Measurements from ENCODE around the gene CDC27. TPM values are rescaled to one million over a fixed set of nuclear protein-coding genes. Genes with fewer than 3 reads are reported as not detected.
A peak's percentile ranks its signal among the peaks of the same experiment; 100 is the strongest.

Gene CDC27
- polyA plus RNA-seq, 1 donor (not counting 4 experiments of a cell fraction or from before 2014, with no cell fraction given), result 95.6 TPM

DNA sequence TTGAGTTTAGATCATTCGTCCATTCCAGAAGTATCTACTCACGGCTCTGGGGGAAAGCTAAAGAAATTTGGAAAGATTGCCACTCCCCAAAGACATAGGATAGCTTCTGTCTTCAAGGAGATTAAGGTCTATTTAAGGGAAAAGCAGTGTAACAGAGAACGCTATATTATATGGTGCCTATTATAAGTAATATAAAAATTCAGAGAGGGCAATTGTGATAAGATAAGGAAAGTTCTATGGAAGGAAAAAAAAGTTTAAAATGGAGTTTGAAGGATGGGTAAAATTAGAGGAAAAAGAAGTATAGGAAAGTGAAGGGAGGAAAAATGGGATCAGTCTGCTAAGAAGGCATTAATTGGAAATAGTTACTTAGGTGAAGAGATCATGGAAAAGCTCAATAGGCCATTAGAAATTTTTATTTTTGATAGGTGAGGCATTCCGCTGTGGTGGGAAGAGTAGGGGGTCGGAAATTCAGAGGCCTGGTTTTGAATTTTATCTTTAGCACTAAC lies 690 bp upstream of the CDC27 start:
- H3K79me2 ChIP-seq (ENCODE audit: control insufficient read depth, insufficient read depth, low read length), result peaks cover 39% of the 10 kb centered on the region
- no peak for FAIRE-seq
- no peaks in the 10 kb centered on the region for H3K27me3 ChIP-seq (ENCODE audit: control insufficient read depth, extremely low read depth, insufficient read depth, low read length)
- TF ChIP-seq, protein P1, sequence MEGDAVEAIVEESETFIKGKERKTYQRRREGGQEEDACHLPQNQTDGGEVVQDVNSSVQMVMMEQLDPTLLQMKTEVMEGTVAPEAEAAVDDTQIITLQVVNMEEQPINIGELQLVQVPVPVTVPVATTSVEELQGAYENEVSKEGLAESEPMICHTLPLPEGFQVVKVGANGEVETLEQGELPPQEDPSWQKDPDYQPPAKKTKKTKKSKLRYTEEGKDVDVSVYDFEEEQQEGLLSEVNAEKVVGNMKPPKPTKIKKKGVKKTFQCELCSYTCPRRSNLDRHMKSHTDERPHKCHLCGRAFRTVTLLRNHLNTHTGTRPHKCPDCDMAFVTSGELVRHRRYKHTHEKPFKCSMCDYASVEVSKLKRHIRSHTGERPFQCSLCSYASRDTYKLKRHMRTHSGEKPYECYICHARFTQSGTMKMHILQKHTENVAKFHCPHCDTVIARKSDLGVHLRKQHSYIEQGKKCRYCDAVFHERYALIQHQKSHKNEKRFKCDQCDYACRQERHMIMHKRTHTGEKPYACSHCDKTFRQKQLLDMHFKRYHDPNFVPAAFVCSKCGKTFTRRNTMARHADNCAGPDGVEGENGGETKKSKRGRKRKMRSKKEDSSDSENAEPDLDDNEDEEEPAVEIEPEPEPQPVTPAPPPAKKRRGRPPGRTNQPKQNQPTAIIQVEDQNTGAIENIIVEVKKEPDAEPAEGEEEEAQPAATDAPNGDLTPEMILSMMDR (optimal IDR thresholded peaks at IDR 0.05 in 1 of 3, IDR thresholded peaks at IDR 0.05 in 1 of 3, conservative IDR thresholded peaks at IDR 0.05 in 1 of 3; ENCODE audit: extremely low read depth in 1 of 3, insufficient read depth in 2 of 3, low read length in 3 of 3), result no peak
- TF ChIP-seq EZH2 (IDR thresholded peaks at IDR 0.05; ENCODE audit: low read length), result no peak
- H3K9ac ChIP-seq (ENCODE audit: control insufficient read depth, extremely low read depth, insufficient read depth, low read length), result peak overlapping the region; percentile 100
- no peaks in the 10 kb centered on the region for H3K36me3 ChIP-seq (ENCODE audit: control insufficient read depth in 2 of 2, extremely low read depth in 1 of 2, insufficient read depth in 2 of 2, low read length in 2 of 2)
- DNase-seq (ENCODE audit: low read depth, low spot score), result no peak
- peak overlapping the region; percentile 97 for H2AFZ ChIP-seq (ENCODE audit: control insufficient read depth, low read length)
- H3K9me3 ChIP-seq (ENCODE audit: control insufficient read depth, low read depth, low read length), result no peaks in the 10 kb centered on the region
- H3K9me1 ChIP-seq (ENCODE audit: control insufficient read depth, extremely low read depth, insufficient read depth, low read length), result no peaks in the 10 kb centered on the region
- dilution Hi-C loops (cut with MboI; ENCODE audit: extremely low pct_ligation_motif_present, low sequenced_read_pairs), result no loop called here
- peaks cover 4% of the 10 kb centered on the region for H3K4me1 ChIP-seq (ENCODE audit: control insufficient read depth, extremely low read depth, insufficient read depth, low read length)
- peak overlapping the region; percentile 77 to 92 (median 84) for H3K4me3 ChIP-seq (ENCODE audit: control insufficient read depth in 2 of 3, extremely low read depth in 1 of 3, insufficient read depth in 2 of 3, low read depth in 1 of 3, low read length in 3 of 3)
- H3K27ac ChIP-seq (ENCODE audit: control insufficient read depth, insufficient read depth, low read length), result peak overlapping the region; percentile 99
- no peaks in the 10 kb centered on the region for H4K20me1 ChIP-seq (ENCODE audit: control insufficient read depth, extremely low read depth, insufficient read depth, low read length)
- peak overlapping the region; percentile 96 for H3K4me2 ChIP-seq (ENCODE audit: control insufficient read depth, extremely low read depth, insufficient read depth, low read depth, low read length)

GRCh38 chr17:47188271-47188875 lies 722 bp downstream of the CDC27 start:
- Histone ChIP-seq H3K79me2 (ENCODE audit: control insufficient read depth, insufficient read depth, low read length) (peaks cover 53% of the 10 kb centered on the region), H3K9ac (ENCODE audit: control insufficient read depth, extremely low read depth, insufficient read depth, low read length) (peak overlapping the region; percentile 100), H3K27me3 (ENCODE audit: control insufficient read depth, extremely low read depth, insufficient read depth, low read length) (no peaks in the 10 kb centered on the region), H4K20me1 (ENCODE audit: control insufficient read depth, extremely low read depth, insufficient read depth, low read length) (no peaks in the 10 kb centered on the region), H3K27ac (ENCODE audit: control insufficient read depth, insufficient read depth, low read length) (peak overlapping the region; percentile 99), H3K9me1 (ENCODE audit: control insufficient read depth, extremely low read depth, insufficient read depth, low read length) (no peaks in the 10 kb centered on the region), H3K36me3 (ENCODE audit: control insufficient read depth in 2 of 2, extremely low read depth in 1 of 2, insufficient read depth in 2 of 2, low read length in 2 of 2) (peaks cover 0 to 1% of the 10 kb centered on the region in 2 experiments), H2AFZ (ENCODE audit: control insufficient read depth, low read length) (peak overlapping the region; percentile 97), H3K4me2 (ENCODE audit: control insufficient read depth, extremely low read depth, insufficient read depth, low read depth, low read length) (peak overlapping the region; percentile 100), H3K9me3 (ENCODE audit: control insufficient read depth, low read depth, low read length) (no peaks in the 10 kb centered on the region), H3K4me1 (ENCODE audit: control insufficient read depth, extremely low read depth, insufficient read depth, low read length) (peaks cover 4% of the 10 kb centered on the region), H3K4me3 (ENCODE audit: control insufficient read depth in 2 of 3, extremely low read depth in 1 of 3, insufficient read depth in 2 of 3, low read depth in 1 of 3, low read length in 3 of 3) (peak overlapping the region; percentile 84 to 98 (median 97))
- FAIRE-seq (no peak), DNase-seq (ENCODE audit: low read depth, low spot score) (no peak)
- dilution Hi-C loops (cut with MboI; ENCODE audit: extremely low pct_ligation_motif_present, low sequenced_read_pairs), result no loop called here
- TF ChIP-seq, protein P1 (optimal IDR thresholded peaks at IDR 0.05 in 1 of 3, IDR thresholded peaks at IDR 0.05 in 1 of 3, conservative IDR thresholded peaks at IDR 0.05 in 1 of 3; ENCODE audit: extremely low read depth in 1 of 3, insufficient read depth in 2 of 3, low read length in 3 of 3), result no peak
- no peak for TF ChIP-seq EZH2 (IDR thresholded peaks at IDR 0.05; ENCODE audit: low read length)

Data from keratinocyte (primary cell).